ENCODE data around the gene POTEJ.
"Not testable (repeated sequence)": the region's sequence is repeated elsewhere in the genome, so short reads cannot be mapped to it uniquely, and the experiment has no call there.

- TF ChIP-seq, protein P1, sequence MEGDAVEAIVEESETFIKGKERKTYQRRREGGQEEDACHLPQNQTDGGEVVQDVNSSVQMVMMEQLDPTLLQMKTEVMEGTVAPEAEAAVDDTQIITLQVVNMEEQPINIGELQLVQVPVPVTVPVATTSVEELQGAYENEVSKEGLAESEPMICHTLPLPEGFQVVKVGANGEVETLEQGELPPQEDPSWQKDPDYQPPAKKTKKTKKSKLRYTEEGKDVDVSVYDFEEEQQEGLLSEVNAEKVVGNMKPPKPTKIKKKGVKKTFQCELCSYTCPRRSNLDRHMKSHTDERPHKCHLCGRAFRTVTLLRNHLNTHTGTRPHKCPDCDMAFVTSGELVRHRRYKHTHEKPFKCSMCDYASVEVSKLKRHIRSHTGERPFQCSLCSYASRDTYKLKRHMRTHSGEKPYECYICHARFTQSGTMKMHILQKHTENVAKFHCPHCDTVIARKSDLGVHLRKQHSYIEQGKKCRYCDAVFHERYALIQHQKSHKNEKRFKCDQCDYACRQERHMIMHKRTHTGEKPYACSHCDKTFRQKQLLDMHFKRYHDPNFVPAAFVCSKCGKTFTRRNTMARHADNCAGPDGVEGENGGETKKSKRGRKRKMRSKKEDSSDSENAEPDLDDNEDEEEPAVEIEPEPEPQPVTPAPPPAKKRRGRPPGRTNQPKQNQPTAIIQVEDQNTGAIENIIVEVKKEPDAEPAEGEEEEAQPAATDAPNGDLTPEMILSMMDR (IDR thresholded peaks at IDR 0.05; ENCODE audit: borderline replicate concordance, extremely low read depth, low read length, poor library complexity, severe bottlenecking): not testable (repeated sequence)
- not testable (repeated sequence) for TF ChIP-seq EZH2 (IDR thresholded peaks at IDR 0.05; ENCODE audit: borderline replicate concordance, low read depth, low read length, severe bottlenecking)
Observed at GRCh38 chr2:130579121-130579520, 32.1 kb upstream of the POTEJ start.

Measured in DND-41 (cell line).